Measurements from ENCODE around the gene PTPRN2. TPM values are rescaled to one million over a fixed set of nuclear protein-coding genes. Genes with fewer than 3 reads are reported as not detected.

PTPRN2 gene
- total RNA-seq, 1 donor from 2014 or later = 11.4 TPM

DNA sequence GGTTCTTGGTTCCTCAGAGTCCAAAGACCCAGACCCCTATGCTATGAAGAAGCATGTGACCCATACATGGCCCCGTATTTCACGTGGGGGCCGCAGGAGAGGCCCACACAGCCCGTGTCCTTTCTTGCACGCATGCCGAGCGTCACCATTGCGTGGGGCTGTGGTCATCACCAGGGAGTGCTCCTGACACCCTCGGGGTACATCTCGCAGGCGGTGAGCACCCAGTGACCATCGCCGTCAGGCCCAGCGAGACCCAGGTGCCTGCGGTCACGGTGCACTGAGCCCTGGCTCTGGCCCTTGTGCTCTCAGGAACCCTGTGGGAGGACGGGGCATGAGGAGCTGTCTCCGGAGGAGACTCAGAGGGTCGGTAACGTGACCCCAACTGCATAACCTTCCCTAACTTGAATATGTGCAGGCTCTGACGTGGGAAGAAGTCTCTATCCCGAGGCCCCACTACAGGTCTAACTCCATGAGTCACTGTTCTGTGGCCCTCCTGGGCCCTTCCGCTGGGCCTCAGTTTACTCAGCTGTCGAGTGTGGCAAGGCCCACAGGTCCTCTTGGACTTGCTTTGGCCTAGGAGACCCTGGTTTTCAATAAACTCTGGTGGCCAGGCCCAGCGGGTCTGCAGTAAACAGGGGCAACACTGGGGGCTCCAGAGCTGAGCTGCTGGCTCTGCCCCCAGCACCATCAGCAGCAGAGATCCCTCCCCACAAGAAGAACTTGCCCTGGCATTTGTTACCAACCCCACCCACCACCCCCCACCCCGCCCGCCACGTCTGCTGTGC, 503.9 kb downstream of the PTPRN2 start:
- H3K27ac Mint-ChIP-seq = no peak overlapping the region
- H3K36me3 Mint-ChIP-seq (ENCODE audit: insufficient read depth) = peaks cover 3% of the 10 kb centered on the region
- TF ChIP-seq CTCF (IDR thresholded peaks at IDR 0.05; ENCODE audit: unreplicated experiment) = no peak
- no peak for DNase-seq (ENCODE audit: low spot score, unreplicated experiment)
- H3K4me1 Mint-ChIP-seq (ENCODE audit: low read depth) = peaks cover 5% of the 10 kb centered on the region
- H3K9me3 Mint-ChIP-seq (ENCODE audit: low read depth) = peaks cover 6% of the 10 kb centered on the region
- H3K4me3 Mint-ChIP-seq (ENCODE audit: low read depth) = no peak overlapping the region
- H3K27me3 Mint-ChIP-seq = peaks cover 3% of the 10 kb centered on the region

DNA sequence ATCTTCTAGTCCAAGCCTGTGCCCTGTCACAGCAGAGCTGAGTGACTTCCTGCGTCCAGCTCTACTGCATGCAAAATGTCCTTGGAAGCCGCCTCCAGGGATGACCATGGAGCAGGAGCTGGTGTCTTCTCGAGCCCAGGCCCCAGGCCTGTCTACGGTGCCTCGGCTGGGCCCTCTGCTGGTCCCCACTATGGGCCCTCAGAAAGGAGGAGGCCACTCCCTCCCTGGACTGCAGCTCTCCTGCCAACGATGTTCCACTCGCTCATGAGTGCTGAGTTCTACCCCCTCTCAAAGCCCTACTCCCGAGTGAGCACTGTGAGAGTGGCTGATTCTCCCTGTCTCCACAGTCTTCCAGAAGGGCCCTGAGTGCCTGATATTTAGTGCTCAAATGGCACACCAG, 504.9 kb downstream of the PTPRN2 start:
- Mint-ChIP-seq H3K27ac (no peak overlapping the region), H3K9me3 (ENCODE audit: low read depth) (peaks cover 6% of the 10 kb centered on the region), H3K4me3 (ENCODE audit: low read depth) (no peak overlapping the region), H3K36me3 (ENCODE audit: insufficient read depth) (peaks cover 3% of the 10 kb centered on the region), H3K27me3 (peaks cover 3% of the 10 kb centered on the region), H3K4me1 (ENCODE audit: low read depth) (peaks cover 5% of the 10 kb centered on the region)
- TF ChIP-seq CTCF (IDR thresholded peaks at IDR 0.05; ENCODE audit: unreplicated experiment) = no peak
- DNase-seq (ENCODE audit: low spot score, unreplicated experiment) = no peak

DNA sequence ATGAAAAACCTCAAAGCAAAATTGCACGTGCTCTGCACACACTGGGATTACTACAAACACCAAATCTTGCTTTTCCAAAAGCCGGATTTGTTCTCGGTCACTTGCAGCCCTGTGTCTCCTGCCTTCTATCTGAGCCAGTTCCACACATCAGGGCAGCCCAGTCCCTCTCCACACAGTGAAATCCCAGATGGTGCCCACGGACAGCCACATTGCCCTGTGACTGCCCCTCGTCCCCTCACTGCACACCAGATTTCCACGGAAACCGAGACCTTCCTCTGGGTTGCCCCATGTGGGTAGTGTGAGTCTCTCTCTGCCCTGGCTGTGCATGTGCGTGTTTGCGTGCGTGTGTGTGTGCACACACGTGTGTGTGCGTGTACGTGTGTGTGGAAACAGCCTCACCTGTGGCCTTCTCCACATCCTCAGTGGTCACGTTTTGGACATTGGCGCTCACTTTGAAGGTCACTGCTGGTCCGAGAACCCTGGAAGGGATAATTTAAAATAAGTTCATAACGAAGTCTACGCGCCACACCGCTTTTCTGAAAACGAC, 506.7 kb downstream of the PTPRN2 start:
- H3K27me3 Mint-ChIP-seq = no peaks in the 10 kb centered on the region
- H3K4me1 Mint-ChIP-seq (ENCODE audit: low read depth) = no peaks in the 10 kb centered on the region
- H3K9me3 Mint-ChIP-seq (ENCODE audit: low read depth) = peaks cover 3% of the 10 kb centered on the region
- TF ChIP-seq CTCF (IDR thresholded peaks at IDR 0.05; ENCODE audit: unreplicated experiment) = no peak
- no peak for DNase-seq (ENCODE audit: low spot score, unreplicated experiment)
- no peak overlapping the region for H3K4me3 Mint-ChIP-seq (ENCODE audit: low read depth)
- H3K27ac Mint-ChIP-seq = no peak overlapping the region
- no peaks in the 10 kb centered on the region for H3K36me3 Mint-ChIP-seq (ENCODE audit: insufficient read depth)

DNA sequence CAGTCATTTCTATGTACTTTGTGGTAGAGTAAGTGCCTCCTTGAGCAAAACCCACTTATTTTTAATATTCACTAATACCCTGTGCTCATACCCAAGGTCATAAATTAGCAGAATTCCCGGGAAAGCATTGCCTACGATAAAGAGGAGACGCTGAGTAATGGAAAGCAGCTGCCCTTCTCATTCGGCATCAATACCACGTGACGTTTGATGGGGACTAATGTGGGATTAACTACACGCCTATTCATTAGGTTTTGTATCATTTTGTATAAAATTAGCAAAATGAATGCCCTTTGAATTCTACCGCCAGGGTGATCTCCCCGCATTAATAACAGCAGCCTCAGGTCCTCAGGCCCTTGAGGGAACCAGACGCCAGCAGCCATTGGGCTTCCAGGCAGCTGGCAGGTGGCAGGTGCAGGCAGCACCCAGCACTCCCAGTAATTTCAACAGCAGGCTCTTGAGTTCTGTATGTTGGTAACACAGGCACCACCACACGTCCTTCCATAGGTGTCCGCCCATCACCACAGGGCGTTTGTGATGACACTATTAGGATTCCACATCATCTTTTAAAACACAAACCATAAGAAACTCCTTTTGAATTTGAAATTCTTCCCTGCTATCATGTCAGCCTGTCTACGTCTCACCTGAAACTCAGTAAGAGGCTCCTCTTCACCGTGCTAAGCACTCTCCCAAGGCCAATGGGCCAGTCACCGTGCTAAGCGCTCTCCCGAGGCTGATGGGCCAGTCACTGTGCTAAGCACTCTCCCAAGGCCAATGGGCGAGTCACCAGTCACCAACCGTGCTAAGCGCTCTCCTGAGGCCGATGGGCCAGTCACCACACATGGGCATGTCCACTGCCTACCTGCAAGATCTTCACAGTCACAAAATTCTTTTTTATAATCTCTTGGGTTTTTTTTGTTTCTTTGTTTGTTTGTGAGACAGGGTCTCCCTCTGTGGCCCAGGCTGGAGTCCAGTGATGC, 509.4 kb downstream of the PTPRN2 start:
- TF ChIP-seq CTCF (IDR thresholded peaks at IDR 0.05; ENCODE audit: unreplicated experiment) = no peak
- no peak overlapping the region for H3K4me3 Mint-ChIP-seq (ENCODE audit: low read depth)
- DNase-seq (ENCODE audit: low spot score, unreplicated experiment) = no peak
- no peaks in the 10 kb centered on the region for H3K27me3 Mint-ChIP-seq
- H3K9me3 Mint-ChIP-seq (ENCODE audit: low read depth) = no peaks in the 10 kb centered on the region
- H3K36me3 Mint-ChIP-seq (ENCODE audit: insufficient read depth) = no peaks in the 10 kb centered on the region
- no peak overlapping the region for H3K27ac Mint-ChIP-seq
- no peaks in the 10 kb centered on the region for H3K4me1 Mint-ChIP-seq (ENCODE audit: low read depth)
